Right atrium auricular region (tissue), 2 donors: Measurements from ENCODE around the gene DST. TPM values are rescaled to one million over a fixed set of nuclear protein-coding genes. Genes with fewer than 3 reads are reported as not detected.

ENCODE experiments used
- DNase-seq: peaks from one replicate; pipeline ENCODE4 v3.0.0-alpha.2; 2019; ENCODE audit warnings: low spot score
- H3K27ac ChIP-seq, 2 donors: fragments of 200-600 bp; sonication (generic); 1 replicate in 1 of 2; 2 replicates in 1 of 2; pipeline ENCODE4 v1.5.1; 2016 to 2019
- H3K27me3 ChIP-seq, 2 donors: fragments of 200-600 bp; sonication (generic); one replicate each; pipeline versions ENCODE4 v1.5.1 to v1.6.0; 2017 to 2019
- H3K36me3 ChIP-seq: fragments of 200-600 bp; sonication (generic); one replicate; pipeline ENCODE4 v1.5.1; 2016
- H3K4me1 ChIP-seq, 2 donors: fragments of 200-600 bp; sonication (generic); one replicate each; pipeline versions ENCODE4 v1.5.1 to v1.6.0; 2017 to 2019
- H3K4me3 ChIP-seq, 2 donors: fragments of 200-600 bp; sonication (generic); 1 replicate in 1 of 2; 2 replicates in 1 of 2; pipeline ENCODE4 v1.5.1; 2017 to 2019; ENCODE audit warnings: mild to moderate bottlenecking in 1 of 2, moderate library complexity in 1 of 2
- H3K9me3 ChIP-seq, 2 donors: fragments of 200-600 bp; sonication (generic); one replicate each; pipeline ENCODE4 v1.5.1; 2019
- CTCF ChIP-seq, 2 donors: fragments of 200-600 bp; sonication (generic); IDR thresholded peaks; one replicate each; pipeline ENCODE4 v1.5.1; 2019; ENCODE audit warnings: antibody characterized with exemption in 2 of 2
- total RNA-seq, 2 donors: library from RNA; depleted of rRNA; stranded (reverse); fragments of >200 nt; gene quantifications; one replicate each; pipeline ENCODE4 v1.1.0, GENCODE V29; 2016

The DST gene
- total RNA-seq, 2 donors from 2014 or later: 257 to 285 TPM

- TF ChIP-seq CTCF (IDR thresholded peaks at IDR 0.05): no peak
- H3K36me3 ChIP-seq: peaks cover 23% of the 10 kb centered on the region
- no peaks in the 10 kb centered on the region for H3K9me3 ChIP-seq
- H3K4me3 ChIP-seq: no peak overlapping the region
- peak overlapping the region; percentile 40 to 43 for H3K27ac ChIP-seq
- peaks cover 0 to 56% of the 10 kb centered on the region in 2 donors for H3K4me1 ChIP-seq
- no peaks in the 10 kb centered on the region for H3K27me3 ChIP-seq
- no peak for DNase-seq
These were observed 127.4 kb downstream of the DST start for GRCh38 chr6:56515081-56515905.

GRCh38 chr6:56514395-56514794 is 128.3 kb downstream of the DST start:
- Histone ChIP-seq H3K4me3 (no peak overlapping the region), H3K36me3 (peaks cover 19% of the 10 kb centered on the region), H3K4me1 (peaks cover 0 to 58% of the 10 kb centered on the region in 2 donors), H3K27ac (peak overlapping the region; percentile 31 to 43), H3K27me3 (no peaks in the 10 kb centered on the region), H3K9me3 (no peaks in the 10 kb centered on the region)
- no peak for TF ChIP-seq CTCF (IDR thresholded peaks at IDR 0.05)
- no peak for DNase-seq

GRCh38 chr6:56513631-56514030 is 129.1 kb downstream of the DST start:
- H3K27me3 ChIP-seq: no peaks in the 10 kb centered on the region
- H3K4me3 ChIP-seq: no peak overlapping the region
- H3K27ac ChIP-seq: peak overlapping the region; percentile 11 to 31
- no peaks in the 10 kb centered on the region for H3K9me3 ChIP-seq
- no peak for TF ChIP-seq CTCF (IDR thresholded peaks at IDR 0.05)
- no peak for DNase-seq
- H3K36me3 ChIP-seq: peaks cover 21% of the 10 kb centered on the region
- H3K4me1 ChIP-seq: peaks cover 0 to 66% of the 10 kb centered on the region in 2 donors

- Histone ChIP-seq H3K27me3 (no peaks in the 10 kb centered on the region), H3K27ac (peak overlapping the region; percentile 50 to 72), H3K36me3 (peaks cover 28% of the 10 kb centered on the region), H3K9me3 (no peaks in the 10 kb centered on the region), H3K4me3 (no peak overlapping the region), H3K4me1 (peaks cover 0 to 73% of the 10 kb centered on the region in 2 donors)
- TF ChIP-seq CTCF (IDR thresholded peaks at IDR 0.05): no peak
- DNase-seq: no peak
These were observed 131.1 kb downstream of the DST start for GRCh38 chr6:56511591-56511990.

GRCh38 chr6:56510984-56511531 is 131.6 kb downstream of the DST start:
- H3K36me3 ChIP-seq: peaks cover 28% of the 10 kb centered on the region
- no peak for TF ChIP-seq CTCF (IDR thresholded peaks at IDR 0.05)
- H3K4me1 ChIP-seq: peaks cover 0 to 77% of the 10 kb centered on the region in 2 donors
- DNase-seq: no peak
- peak overlapping the region; percentile 50 to 72 for H3K27ac ChIP-seq
- no peaks in the 10 kb centered on the region for H3K9me3 ChIP-seq
- H3K4me3 ChIP-seq: no peak overlapping the region
- H3K27me3 ChIP-seq: no peaks in the 10 kb centered on the region
